Left cardiac atrium (tissue), 4 donors: ENCODE results near the gene ACSM3. TPM values are rescaled to one million over a fixed set of nuclear protein-coding genes. Genes with fewer than 3 reads are reported as not detected.
"Not testable (repeated sequence)": the region's sequence is repeated elsewhere in the genome, so short reads cannot be mapped to it uniquely, and the experiment has no call there.

Experiments
- ATAC-seq, 2 donors: fragments of 200-7000 bp; cut with Tn5 transposase; one replicate each; pipeline ENCODE4 v1.9.1; 2020; ENCODE audit warnings: mild to moderate bottlenecking in 2 of 2, moderate library complexity in 2 of 2
- DNase-seq: peaks from one replicate; pipeline ENCODE4 v3.0.0-alpha.2; 2020
- intact Hi-C, 2 donors: fragments of 100-400 bp; cut with DNase I; formaldehyde crosslinking; loops; one replicate each; pipeline versions ENCODE4 v1.14.1 to v1.15.1; 2022 to 2023
- long read RNA-seq: library from polyadenylated mRNA; unstranded; transcript quantifications from one replicate; pipeline ENCODE4 v2.0.0, GENCODE V29; 2021
- total RNA-seq, 2 donors: library from RNA; stranded (reverse); fragmentation: NEBNext Ultra II Directional; extraction: Animal tissue kit (Norgen Biotek cat#: 25700); gene quantifications; one replicate each; pipeline ENCODE4 v1.2.1, GENCODE V29; 2021
- donor health status: DM: no; HTN: yes; CAD: no.
- donor health status: DM: no; HTN: yes; CAD: no; lungs with severe emphysema.
- donor health status: DM: yes; HTN: yes; CAD: no.
- donor health status: Dilated cardiomyopathy.

Gene ACSM3
- 10 to 100 TPM in 1 of 2 donors, 1 to 10 TPM in 1; 8.9 to 11.8 TPM for total RNA-seq
- long read RNA-seq, partial matches to known transcripts, result 0 of 4 reads
- long read RNA-seq, other reads (novel, unspliced or antisense), result 1 of 4 reads

GRCh38 chr16:20763461-20764232 is at the start of gene ACSM3:
ACSM3 (plus strand) TSS chr16:20764014; CDS start chr16:20770035, 6,021 bp downstream.
- ATAC-seq (peak; percentile 98 to 99), DNase-seq (peak; percentile 37)
- intact Hi-C loops, result no loop called here

- intact Hi-C loops, ATAC-seq, DNase-seq: not testable (repeated sequence)
These were observed 46.1 kb upstream of the ACSM3 start for GRCh38 chr16:20717718-20718117.

GRCh38 chr16:20720251-20720650 is 43.6 kb upstream of the ACSM3 start:
- intact Hi-C loops, result no loop called here
- ATAC-seq, result no peak
- no peak for DNase-seq

- no peak for ATAC-seq
- intact Hi-C loops, result no loop called here
These were observed 37.2 kb upstream of the ACSM3 start for GRCh38 chr16:20726661-20727060.

GRCh38 chr16:20727181-20727580 is 36.6 kb upstream of the ACSM3 start:
- ATAC-seq (no peak), DNase-seq (no peak)
- intact Hi-C loops, result no loop called here

More at GRCh38 chr16:20726661-20727060, 37.2 kb upstream of the ACSM3 start:
- no peak for DNase-seq

- intact Hi-C loops, result no loop called here
- DNase-seq (no peak), ATAC-seq (no peak)
These were observed 34.7 kb upstream of the ACSM3 start for GRCh38 chr16:20729141-20729540.

- intact Hi-C loops, result no loop called here
- no peak for ATAC-seq
- no peak for DNase-seq
These were observed 29.8 kb upstream of the ACSM3 start for GRCh38 chr16:20734056-20734455.

GRCh38 chr16:20734782-20735181 is 29.0 kb upstream of the ACSM3 start:
- ATAC-seq (no peak), DNase-seq (no peak)
- intact Hi-C loops, result no loop called here

- no peak for DNase-seq
- intact Hi-C loops, result no loop called here
- no peak for ATAC-seq
These were observed 28.3 kb upstream of the ACSM3 start for GRCh38 chr16:20735490-20735889.

- DNase-seq (no peak), ATAC-seq (no peak)
- intact Hi-C loops, result no loop called here
These were observed 23.6 kb upstream of the ACSM3 start for GRCh38 chr16:20740007-20740883.

GRCh38 chr16:20740901-20741521 is 22.8 kb upstream of the ACSM3 start:
- DNase-seq (peak; percentile 92), ATAC-seq (peak; percentile 95)
- intact Hi-C loops, result no loop called here

GRCh38 chr16:20741554-20742285 is 22.1 kb upstream of the ACSM3 start, which contains the start of gene THUMPD1:
THUMPD1 (minus strand) TSS chr16:20741818; CDS start chr16:20741739, 79 bp downstream.
- ATAC-seq (peak; percentile 98), DNase-seq (peak; percentile 97)
- intact Hi-C loops, result no loop called here

GRCh38 chr16:20743591-20743990 is 20.2 kb upstream of the ACSM3 start:
- intact Hi-C loops, result no loop called here
- no peak for DNase-seq
- no peak for ATAC-seq

GRCh38 chr16:20744922-20745440 is 18.8 kb upstream of the ACSM3 start:
- DNase-seq, result no peak
- intact Hi-C loops, result no loop called here

GRCh38 chr16:20746461-20746860 is 17.4 kb upstream of the ACSM3 start:
- ATAC-seq, result no peak
- intact Hi-C loops, result no loop called here
- no peak for DNase-seq

More at GRCh38 chr16:20744922-20745440, 18.8 kb upstream of the ACSM3 start:
- no peak for ATAC-seq

GRCh38 chr16:20747030-20747816 is 16.6 kb upstream of the ACSM3 start:
- no peak for DNase-seq
- no peak for ATAC-seq
- intact Hi-C loops, result no loop called here

- no peak for ATAC-seq
- intact Hi-C loops, result no loop called here
- no peak for DNase-seq
These were observed 14.3 kb upstream of the ACSM3 start for GRCh38 chr16:20749474-20749873.

- intact Hi-C loops, result no loop called here
- ATAC-seq (no peak), DNase-seq (no peak)
These were observed 13.3 kb upstream of the ACSM3 start for GRCh38 chr16:20750558-20750957.
